Measurements from ENCODE around the gene BRCA1.
"Not testable (repeated sequence)": the region's sequence is repeated elsewhere in the genome, so short reads cannot be mapped to it uniquely, and the experiment has no call there.

The BRCA1 gene

GRCh38 chr17:43125133-43125966, at the start of gene BRCA1:
Gene BRCA1 (minus strand): TSS chr17:43125364. CDS start chr17:43124096, 1,268 bp downstream.
- peak; percentile 83 to 90 for DNase-seq (ENCODE audit: low read depth in 2 of 2, low spot score in 1 of 2)

GRCh38 chr17:43171586-43172487, 46.7 kb upstream of the BRCA1 start:
- no peak for DNase-seq (ENCODE audit: low read depth in 2 of 2, low spot score in 1 of 2)

- DNase-seq (ENCODE audit: low read depth in 2 of 2, low spot score in 1 of 2), result peak; percentile 88
Observed at GRCh38 chr17:43170766-43171585, 45.8 kb upstream of the BRCA1 start, which contains the start of gene NBR1. Gene NBR1 (plus strand): TSS chr17:43171214. CDS start chr17:43175800, 4,586 bp downstream.

GRCh38 chr17:43170140-43170765, 45.1 kb upstream of the BRCA1 start:
- DNase-seq (ENCODE audit: low read depth in 2 of 2, low spot score in 1 of 2), result peak; percentile 62 to 77

- no peak for DNase-seq (ENCODE audit: low read depth in 2 of 2, low spot score in 1 of 2)
Observed at GRCh38 chr17:43169561-43170139, 44.5 kb upstream of the BRCA1 start.

GRCh38 chr17:43165971-43166370, 40.8 kb upstream of the BRCA1 start:
- DNase-seq (ENCODE audit: low read depth in 2 of 2, low spot score in 1 of 2), result not testable (repeated sequence)

GRCh38 chr17:43159957-43160356, 34.8 kb upstream of the BRCA1 start:
- not testable (repeated sequence) for DNase-seq (ENCODE audit: low read depth in 2 of 2, low spot score in 1 of 2)

- not testable (repeated sequence) for DNase-seq (ENCODE audit: low read depth in 2 of 2, low spot score in 1 of 2)
Observed at GRCh38 chr17:43159232-43159631, 34.1 kb upstream of the BRCA1 start.

GRCh38 chr17:43155666-43156065, 30.5 kb upstream of the BRCA1 start:
- DNase-seq (ENCODE audit: low read depth in 2 of 2, low spot score in 1 of 2), result no peak

- not testable (repeated sequence) for DNase-seq (ENCODE audit: low read depth in 2 of 2, low spot score in 1 of 2)
Observed at GRCh38 chr17:43153197-43153835, 28.2 kb upstream of the BRCA1 start.

GRCh38 chr17:43151880-43152456, 26.8 kb upstream of the BRCA1 start:
- no peak for DNase-seq (ENCODE audit: low read depth in 2 of 2, low spot score in 1 of 2)

- DNase-seq (ENCODE audit: low read depth in 2 of 2, low spot score in 1 of 2), result no peak
Observed at GRCh38 chr17:43146649-43147048, 21.5 kb upstream of the BRCA1 start.

- no peak for DNase-seq (ENCODE audit: low read depth in 2 of 2, low spot score in 1 of 2)
Observed at GRCh38 chr17:43143201-43143600, 18.0 kb upstream of the BRCA1 start.

- no peak for DNase-seq (ENCODE audit: low read depth in 2 of 2, low spot score in 1 of 2)
Observed at GRCh38 chr17:43142153-43142552, 17.0 kb upstream of the BRCA1 start.

GRCh38 chr17:43140396-43141332, 15.5 kb upstream of the BRCA1 start:
- DNase-seq (ENCODE audit: low read depth in 2 of 2, low spot score in 1 of 2), result no peak

GRCh38 chr17:43138531-43138930, 13.4 kb upstream of the BRCA1 start:
- DNase-seq (ENCODE audit: low read depth in 2 of 2, low spot score in 1 of 2), result not testable (repeated sequence)

GRCh38 chr17:43136574-43136973, 11.4 kb upstream of the BRCA1 start:
- DNase-seq (ENCODE audit: low read depth in 2 of 2, low spot score in 1 of 2), result not testable (repeated sequence)

GRCh38 chr17:43135454-43135819, 10.3 kb upstream of the BRCA1 start:
- no peak for DNase-seq (ENCODE audit: low read depth in 2 of 2, low spot score in 1 of 2)
